Ecto neural progenitor cell (in vitro differentiated cells): ENCODE results near the gene COL24A1.
"Not testable (repeated sequence)": the region's sequence is repeated elsewhere in the genome, so short reads cannot be mapped to it uniquely, and the experiment has no call there.

Experiments
- DNase-seq: peaks from one replicate; pipeline ENCODE4 v3.0.0-alpha.2; 2018; ENCODE audit warnings: low spot score

The COL24A1 gene

GRCh38 chr1:86072474-86072873 lies 84.1 kb downstream of the COL24A1 start:
- not testable (repeated sequence) for DNase-seq

GRCh38 chr1:86071870-86072269 lies 84.7 kb downstream of the COL24A1 start:
- DNase-seq: not testable (repeated sequence)

- DNase-seq: no peak
Observed at GRCh38 chr1:86069757-86070145, 86.8 kb downstream of the COL24A1 start.

GRCh38 chr1:86068841-86069756 lies 87.5 kb downstream of the COL24A1 start:
- no peak for DNase-seq

GRCh38 chr1:86068271-86068721 lies 88.3 kb downstream of the COL24A1 start:
- DNase-seq: no peak

- no peak for DNase-seq
Observed at GRCh38 chr1:86067626-86068025, 88.9 kb downstream of the COL24A1 start.

GRCh38 chr1:86064899-86065298 lies 91.7 kb downstream of the COL24A1 start:
- DNase-seq: no peak

GRCh38 chr1:86063721-86064120 lies 92.9 kb downstream of the COL24A1 start:
- no peak for DNase-seq

- no peak for DNase-seq
Observed at GRCh38 chr1:86062453-86062852, 94.1 kb downstream of the COL24A1 start.

GRCh38 chr1:86061551-86061990 lies 95.0 kb downstream of the COL24A1 start:
- no peak for DNase-seq

GRCh38 chr1:86054396-86054795 lies 102.2 kb downstream of the COL24A1 start:
- no peak for DNase-seq

GRCh38 chr1:86052948-86053698 lies 103.4 kb downstream of the COL24A1 start:
- no peak for DNase-seq

- DNase-seq: no peak
Observed at GRCh38 chr1:86035101-86035500, 121.5 kb downstream of the COL24A1 start.

GRCh38 chr1:86030180-86030579 lies 126.4 kb downstream of the COL24A1 start:
- no peak for DNase-seq

- no peak for DNase-seq
Observed at GRCh38 chr1:86018283-86018923, 138.2 kb downstream of the COL24A1 start.

GRCh38 chr1:86016076-86016759 lies 140.4 kb downstream of the COL24A1 start:
- DNase-seq: no peak

GRCh38 chr1:86015375-86015774 lies 141.2 kb downstream of the COL24A1 start:
- DNase-seq: no peak

GRCh38 chr1:86000601-86001000 lies 156.0 kb downstream of the COL24A1 start:
- no peak for DNase-seq

- no peak for DNase-seq
Observed at GRCh38 chr1:85998105-85998855, 158.3 kb downstream of the COL24A1 start.

GRCh38 chr1:85992791-85993190 lies 163.8 kb downstream of the COL24A1 start:
- no peak for DNase-seq

- DNase-seq: no peak
Observed at GRCh38 chr1:85991261-85991660, 165.3 kb downstream of the COL24A1 start.
